Stimulated activated naive B cell treated with anti-CD40 and anti-IgM and Interleukin-4, amounts not matched to agents 10 μg/mL and 1 μg/mL and 100 μg/mL, for 72 hours (primary cell): ENCODE data around the gene GAS2L1.

Experiments
- ATAC-seq, 2 donors: fragments of 150-1000 bp; cut with Tn5 transposase; replicated peaks; 2 replicates each; pipeline ENCODE4 v1.10.0; 2021; ENCODE audit warnings: moderate library complexity in 1 of 2
- DNase-seq: peaks from one replicate; pipeline ENCODE4 v3.0.0; 2021
- H3K27ac Mint-ChIP-seq: one replicate; pipeline ENCODE4 v1.8.0; 2022; ENCODE audit warnings: mild to moderate bottlenecking, mixed read lengths
- H3K27me3 Mint-ChIP-seq, 2 donors: one replicate each; pipeline ENCODE4 v1.8.0; 2022; ENCODE audit warnings: mixed read lengths in 2 of 2
- H3K36me3 Mint-ChIP-seq, 2 donors: one replicate each; pipeline ENCODE4 v1.8.0; 2022; ENCODE audit warnings: mixed read lengths in 2 of 2, mild to moderate bottlenecking in 1 of 2
- H3K4me1 Mint-ChIP-seq, 2 donors: one replicate each; pipeline ENCODE4 v1.8.0; 2022; ENCODE audit warnings: mixed read lengths in 2 of 2, mild to moderate bottlenecking in 1 of 2
- H3K4me3 Mint-ChIP-seq, 2 donors: one replicate each; pipeline ENCODE4 v1.8.0; 2022; ENCODE audit warnings: mild to moderate bottlenecking in 2 of 2, mixed read lengths in 2 of 2, moderate library complexity in 1 of 2
- H3K9me3 Mint-ChIP-seq, 2 donors: one replicate each; pipeline ENCODE4 v1.8.0; 2022; ENCODE audit warnings: mixed read lengths in 2 of 2, mild to moderate bottlenecking in 1 of 2

GAS2L1 gene

GRCh38 chr22:29359469-29359868, 53.0 kb downstream of the GAS2L1 start:
- H3K27ac Mint-ChIP-seq: peak overlapping the region; percentile 68
- H3K4me3 Mint-ChIP-seq: no peak overlapping the region
- H3K36me3 Mint-ChIP-seq: peaks cover 54 to 58% of the 10 kb centered on the region in 2 donors
- H3K9me3 Mint-ChIP-seq: no peaks in the 10 kb centered on the region
- no peak for DNase-seq
- H3K4me1 Mint-ChIP-seq: peaks cover 13 to 34% of the 10 kb centered on the region in 2 donors
- no peaks in the 10 kb centered on the region for H3K27me3 Mint-ChIP-seq
- no peak for ATAC-seq
